DMS 273 (cell line): ENCODE measurements around the gene SCYL1.
A peak's percentile ranks its signal among the peaks of the same experiment; 100 is the strongest.

Experiments used
- DNase-seq: peaks from one replicate; lab custom pipeline; 2025; ENCODE audit not compliant: unreplicated experiment; lab: John Stamatoyannopoulos, UW

SCYL1 gene

DNA sequence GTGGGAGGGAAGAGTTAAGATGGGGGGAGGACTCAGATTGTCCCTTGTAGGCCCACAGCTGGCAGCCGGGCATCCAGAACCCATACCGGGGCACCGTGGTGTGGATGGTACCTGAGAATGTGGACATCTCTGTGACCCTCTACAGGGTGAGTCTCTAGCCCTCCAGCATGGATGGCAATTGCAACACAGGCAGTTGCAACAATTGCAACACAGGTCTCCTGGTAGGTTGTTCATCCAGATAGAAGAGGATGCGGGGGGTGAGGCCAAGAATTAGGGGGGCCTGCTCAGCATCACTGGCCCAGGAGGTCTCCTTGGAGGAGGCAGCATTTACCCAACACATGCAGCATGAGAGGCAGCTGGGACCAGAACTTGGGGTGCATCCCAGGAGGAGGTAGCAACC is 54.4 kb downstream of the SCYL1 start:
- DNase-seq, result no peak

DNA sequence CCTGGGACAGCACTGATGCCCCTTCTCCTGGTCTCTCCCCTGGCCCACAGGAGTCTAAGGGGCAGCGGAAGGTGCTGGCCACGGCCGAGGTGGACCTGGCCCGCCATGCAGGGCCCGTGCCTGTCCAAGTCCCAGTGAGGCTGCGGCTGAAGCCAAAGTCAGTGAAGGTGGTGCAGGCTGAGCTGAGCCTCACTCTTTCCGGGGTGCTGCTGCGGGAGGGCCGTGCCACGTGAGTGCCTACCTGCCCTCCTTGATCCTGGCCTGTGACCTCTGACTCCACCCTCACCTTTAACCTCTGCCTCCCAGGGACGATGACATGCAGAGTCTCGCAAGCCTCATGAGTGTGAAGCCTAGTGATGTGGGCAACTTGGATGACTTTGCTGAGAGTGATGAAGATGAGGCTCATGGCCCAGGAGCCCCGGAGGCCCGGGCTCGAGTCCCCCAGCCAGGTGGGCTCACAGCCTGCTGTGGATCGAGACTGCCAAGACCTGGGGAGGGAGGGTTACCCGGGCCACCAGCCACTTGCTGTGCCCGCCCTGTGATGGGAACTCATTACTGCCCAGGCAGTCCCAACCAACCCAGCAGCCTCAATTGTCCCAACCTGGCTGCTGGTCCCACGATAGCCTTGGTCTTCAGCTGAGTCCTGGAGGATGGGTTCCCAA is 55.3 kb downstream of the SCYL1 start:
- DNase-seq, result no peak

DNA sequence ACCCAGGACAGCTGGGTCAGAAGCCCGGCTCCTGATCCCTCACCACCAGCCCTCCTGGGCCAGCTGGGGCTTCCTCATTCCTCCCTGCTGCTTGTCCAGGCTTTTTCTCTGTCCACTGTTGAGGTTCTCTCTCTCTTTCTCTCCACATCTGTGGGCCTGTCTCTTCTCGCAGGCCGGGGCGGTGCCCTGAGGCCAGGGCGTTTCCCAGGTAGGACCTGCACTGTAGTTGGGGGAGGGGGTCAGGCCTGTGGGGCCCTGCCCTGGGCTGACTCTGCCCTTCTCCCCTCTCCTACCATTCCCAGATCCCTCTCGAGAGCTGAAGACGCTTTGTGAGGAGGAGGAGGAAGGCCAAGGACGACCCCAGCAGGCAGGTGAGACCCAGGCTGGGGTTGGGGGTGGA is 55.9 kb downstream of the SCYL1 start:
- DNase-seq, result no peak

DNA sequence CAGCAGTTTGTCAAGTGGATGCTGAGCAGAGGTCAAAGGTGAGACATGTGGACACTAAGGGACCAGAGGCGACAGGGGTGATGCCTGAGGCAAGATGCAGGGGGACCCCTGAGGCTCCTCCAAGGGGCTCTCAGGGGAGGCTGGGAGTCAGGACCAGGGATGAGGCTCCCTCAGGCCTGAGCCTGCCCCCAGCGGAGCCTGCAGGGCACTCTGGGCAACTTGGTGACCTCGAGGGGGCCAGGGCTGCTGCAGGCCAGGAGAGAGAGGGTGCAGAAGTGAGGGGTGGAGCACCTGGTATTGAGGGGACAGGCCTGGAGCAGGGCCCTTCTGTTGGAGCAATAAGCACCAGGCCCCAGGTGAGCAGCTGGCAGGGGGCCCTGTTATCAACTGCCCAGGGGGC is 57.0 kb downstream of the SCYL1 start:
- no peak for DNase-seq

DNA sequence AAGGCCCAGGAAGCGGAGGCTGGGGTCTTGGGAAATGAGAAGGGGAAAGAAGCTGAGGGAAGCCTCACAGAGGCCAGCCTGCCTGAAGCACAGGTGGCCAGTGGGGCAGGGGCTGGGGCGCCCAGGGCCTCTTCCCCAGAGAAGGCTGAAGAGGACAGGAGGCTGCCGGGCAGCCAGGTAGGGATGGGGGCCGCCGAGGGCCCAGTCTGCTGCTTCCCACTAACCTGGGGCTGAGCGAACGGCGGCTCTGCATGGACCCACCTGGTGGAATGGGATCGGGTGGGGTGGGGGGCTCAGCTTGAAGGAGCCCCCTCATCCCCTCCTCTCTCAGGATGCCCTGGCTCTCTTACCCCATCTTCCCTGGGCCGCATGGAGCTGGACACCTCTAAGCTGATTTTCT is 58.7 kb downstream of the SCYL1 start:
- DNase-seq, result no peak

DNA sequence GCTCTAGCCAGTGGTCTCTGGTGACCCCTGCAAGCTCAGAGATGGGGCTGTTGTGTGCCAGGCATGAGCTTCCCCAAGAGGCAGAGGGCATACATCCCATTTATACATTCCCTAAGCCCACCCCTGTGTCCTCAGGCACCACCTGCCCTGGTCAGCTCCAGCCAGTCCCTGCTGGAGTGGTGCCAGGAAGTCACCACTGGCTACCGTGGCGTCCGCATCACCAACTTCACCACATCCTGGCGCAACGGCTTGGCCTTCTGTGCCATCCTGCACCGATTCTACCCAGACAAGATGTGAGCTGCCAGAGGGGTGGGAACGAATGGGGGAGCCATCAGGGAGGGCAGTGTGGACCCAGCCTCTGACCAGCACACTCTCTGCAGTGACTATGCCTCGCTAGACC is 59.2 kb downstream of the SCYL1 start:
- DNase-seq, result no peak

DNA sequence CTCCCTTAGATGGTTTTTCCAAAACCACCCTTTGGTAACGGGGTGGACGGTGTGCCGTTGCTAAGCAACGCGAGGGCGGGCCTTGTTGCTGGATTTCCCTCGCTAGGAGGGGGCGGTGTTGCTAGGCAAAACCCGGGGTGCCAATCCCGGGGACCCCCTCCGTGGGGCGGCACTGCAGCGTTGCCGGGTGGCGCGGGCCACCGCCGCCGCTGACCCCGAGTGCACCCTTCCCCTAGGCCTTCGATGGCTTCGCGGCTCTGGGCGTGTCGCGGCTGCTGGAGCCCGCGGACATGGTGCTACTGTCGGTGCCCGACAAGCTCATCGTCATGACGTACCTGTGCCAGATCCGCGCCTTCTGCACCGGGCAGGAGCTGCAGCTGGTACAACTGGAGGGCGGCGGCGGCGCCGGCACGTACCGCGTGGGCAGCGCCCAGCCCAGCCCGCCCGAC is 59.9 kb downstream of the SCYL1 start:
- DNase-seq, result no peak

DNA sequence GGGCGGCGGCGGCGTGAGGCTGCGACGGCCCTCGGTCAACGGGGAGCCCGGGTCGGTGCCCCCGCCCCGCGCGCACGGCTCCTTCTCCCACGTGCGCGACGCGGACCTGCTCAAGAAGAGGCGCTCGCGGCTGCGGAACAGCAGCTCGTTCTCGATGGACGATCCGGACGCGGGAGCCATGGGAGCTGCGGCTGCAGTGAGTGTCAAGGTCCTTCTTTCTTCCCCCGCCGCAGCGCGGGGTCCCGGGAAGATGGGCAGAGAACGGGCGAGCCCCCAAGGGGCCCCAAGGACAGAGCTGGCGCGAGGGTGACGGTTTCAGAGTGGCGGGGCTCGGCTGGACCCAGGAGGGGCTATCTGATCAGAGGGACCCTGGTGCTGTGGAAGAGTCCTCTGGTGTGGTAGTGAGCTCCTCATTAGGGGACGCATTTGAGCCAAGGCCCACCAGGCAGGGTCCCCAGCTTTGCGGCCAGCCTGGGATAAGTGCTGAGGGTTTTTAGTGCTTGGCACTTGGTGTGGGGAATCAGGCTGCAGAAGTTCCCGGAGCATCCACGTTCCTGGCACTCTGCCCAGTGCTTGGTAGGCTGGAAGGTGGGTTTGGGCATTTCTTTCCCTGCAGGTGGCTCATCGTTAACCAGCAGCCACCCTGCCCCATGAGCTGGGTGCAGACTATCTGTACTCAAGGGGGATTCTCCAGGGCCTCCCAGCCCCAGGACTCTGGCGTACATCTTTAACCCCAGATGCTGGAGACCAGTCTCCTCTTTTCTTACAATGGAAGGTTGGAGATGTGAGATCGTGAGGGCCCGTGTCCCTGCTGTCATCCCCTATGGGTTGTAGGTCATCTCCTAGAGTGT is 60.7 kb downstream of the SCYL1 start:
- DNase-seq, result no peak

DNA sequence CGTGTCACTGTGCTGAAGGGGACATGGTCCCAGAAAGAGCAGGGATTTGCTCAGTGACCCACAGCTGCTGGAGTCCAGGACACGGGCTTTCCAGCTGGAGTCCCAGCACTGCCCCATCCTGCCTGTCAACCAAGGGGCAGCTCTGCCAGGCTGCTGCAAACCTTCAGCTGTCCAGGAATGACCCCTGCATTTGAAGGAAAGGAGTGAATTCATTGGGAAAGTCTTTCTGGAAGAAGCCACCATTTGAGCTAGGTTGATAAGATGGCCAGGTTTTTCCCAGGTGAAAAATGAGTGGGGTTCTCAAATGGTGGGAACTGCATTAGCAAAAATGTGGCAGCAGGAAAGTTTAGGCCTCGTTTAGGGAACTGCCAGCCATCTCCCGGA is 61.4 kb downstream of the SCYL1 start:
- no peak for DNase-seq

DNA sequence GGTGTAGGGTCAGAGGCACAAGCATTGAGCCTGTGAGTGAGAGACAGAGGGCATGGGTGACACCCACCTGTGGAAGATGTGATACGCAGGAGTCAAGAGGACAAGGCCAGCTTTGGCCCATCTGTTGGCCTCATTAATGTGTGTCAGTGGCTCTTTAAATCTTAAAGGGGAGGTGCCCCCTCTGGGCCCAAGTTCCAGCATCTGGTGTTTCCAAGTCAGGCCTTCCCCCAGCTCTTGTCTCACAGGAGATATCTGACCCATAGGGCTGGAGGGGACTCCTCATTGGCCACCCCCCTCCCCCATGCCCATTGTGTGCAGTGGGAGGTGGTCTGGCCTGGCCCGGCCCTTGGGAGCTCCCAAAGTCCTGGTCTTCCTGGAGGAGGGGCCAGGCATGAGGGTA is 61.8 kb downstream of the SCYL1 start:
- peak; percentile 85 for DNase-seq
